Activated CD4-positive, alpha-beta T cell treated with anti-CD3 and anti-CD28 coated beads, Interleukin-2, amount 10 ng/mL, durations not matched to agents 24 days and 14 days (primary cell): ENCODE results near the gene BCO2. TPM values are rescaled to one million over a fixed set of nuclear protein-coding genes. Genes with fewer than 3 reads are reported as not detected.
"Not testable (repeated sequence)": the region's sequence is repeated elsewhere in the genome, so short reads cannot be mapped to it uniquely, and the experiment has no call there.

Experiments used
- DNase-seq: peaks from one replicate; pipeline ENCODE4 v3.0.0; 2022
- H3K27ac Mint-ChIP-seq: one replicate; pipeline ENCODE4 v1.8.0; 2022; ENCODE audit warnings: mild to moderate bottlenecking, mixed read lengths
- H3K27me3 Mint-ChIP-seq: one replicate; pipeline ENCODE4 v1.8.0; 2022; ENCODE audit warnings: mixed read lengths
- H3K36me3 Mint-ChIP-seq: one replicate; pipeline ENCODE4 v1.8.0; 2022; ENCODE audit warnings: low read depth, mild to moderate bottlenecking, mixed read lengths
- H3K4me1 Mint-ChIP-seq: one replicate; pipeline ENCODE4 v1.8.0; 2021; ENCODE audit warnings: mixed read lengths
- H3K4me3 Mint-ChIP-seq: one replicate; pipeline ENCODE4 v1.8.0; 2022; ENCODE audit warnings: mild to moderate bottlenecking, moderate library complexity, mixed read lengths
- H3K9me3 Mint-ChIP-seq: one replicate; pipeline ENCODE4 v1.8.0; 2021; ENCODE audit warnings: mixed read lengths
- intact Hi-C: fragments of 100-400 bp; cut with micrococcal nuclease; formaldehyde crosslinking; loops from one replicate; pipeline ENCODE4 v1.15.1; 2023
- total RNA-seq: library from RNA; stranded (reverse); gene quantifications from 2 replicates; pipeline ENCODE4 v1.2.3, GENCODE V29; 2022

The BCO2 gene
- total RNA-seq, 1 donor from 2014 or later, result 1.1 TPM

- intact Hi-C loops, result no loop called here
- Mint-ChIP-seq H3K4me3 (no peak overlapping the region), H3K9me3 (no peaks in the 10 kb centered on the region), H3K4me1 (peaks cover 7% of the 10 kb centered on the region), H3K27ac (no peak overlapping the region), H3K36me3 (no peaks in the 10 kb centered on the region), H3K27me3 (peaks cover 39% of the 10 kb centered on the region)
- DNase-seq, result no peak
Observed at GRCh38 chr11:112178428-112178827, 3.1 kb downstream of the BCO2 start.

GRCh38 chr11:112178936-112179335 lies 3.6 kb downstream of the BCO2 start:
- Mint-ChIP-seq H3K9me3 (no peaks in the 10 kb centered on the region), H3K4me3 (no peak overlapping the region), H3K27me3 (peaks cover 42% of the 10 kb centered on the region), H3K27ac (no peak overlapping the region), H3K4me1 (peaks cover 7% of the 10 kb centered on the region), H3K36me3 (no peaks in the 10 kb centered on the region)
- intact Hi-C loops, result no loop called here
- DNase-seq, result no peak

- Mint-ChIP-seq H3K9me3 (no peaks in the 10 kb centered on the region), H3K27me3 (peaks cover 41% of the 10 kb centered on the region), H3K27ac (no peak overlapping the region), H3K4me3 (no peak overlapping the region), H3K36me3 (no peaks in the 10 kb centered on the region), H3K4me1 (peaks cover 6% of the 10 kb centered on the region)
- intact Hi-C loops, result no loop called here
- DNase-seq, result no peak
Observed at GRCh38 chr11:112179601-112180000, 4.3 kb downstream of the BCO2 start.

- no peaks in the 10 kb centered on the region for H3K4me1 Mint-ChIP-seq
- no peak for DNase-seq
- intact Hi-C loops, result no loop called here
- H3K27me3 Mint-ChIP-seq, result peaks cover 27% of the 10 kb centered on the region
- H3K27ac Mint-ChIP-seq, result no peak overlapping the region
- H3K36me3 Mint-ChIP-seq, result no peaks in the 10 kb centered on the region
- no peaks in the 10 kb centered on the region for H3K9me3 Mint-ChIP-seq
- H3K4me3 Mint-ChIP-seq, result no peak overlapping the region
Observed at GRCh38 chr11:112182867-112183266, 7.6 kb downstream of the BCO2 start.

DNA sequence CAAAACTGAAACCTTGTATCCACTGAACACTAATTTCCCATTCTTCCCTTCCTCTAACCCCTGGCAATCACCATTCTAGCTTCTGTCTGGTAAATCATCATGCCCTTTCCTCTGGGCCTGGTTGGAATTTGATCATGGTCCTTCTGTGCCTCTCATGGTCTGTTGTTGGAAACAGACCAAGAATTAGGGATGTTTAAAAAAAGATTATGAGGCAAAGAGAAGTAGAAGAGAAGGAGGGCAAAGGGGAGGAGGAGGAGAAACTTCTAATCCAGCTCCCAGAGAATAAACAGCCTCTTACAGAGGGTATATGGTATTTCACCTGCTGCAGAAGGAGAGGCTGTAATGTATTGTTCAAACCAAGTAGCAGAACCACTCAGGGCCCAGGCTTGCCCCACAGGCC lies 10.6 kb downstream of the BCO2 start:
- no peak overlapping the region for H3K4me3 Mint-ChIP-seq
- H3K36me3 Mint-ChIP-seq, result no peaks in the 10 kb centered on the region
- H3K27ac Mint-ChIP-seq, result no peak overlapping the region
- peaks cover 14% of the 10 kb centered on the region for H3K27me3 Mint-ChIP-seq
- H3K4me1 Mint-ChIP-seq, result no peaks in the 10 kb centered on the region
- DNase-seq, result no peak
- H3K9me3 Mint-ChIP-seq, result no peaks in the 10 kb centered on the region
- intact Hi-C loops, result no loop called here

DNA sequence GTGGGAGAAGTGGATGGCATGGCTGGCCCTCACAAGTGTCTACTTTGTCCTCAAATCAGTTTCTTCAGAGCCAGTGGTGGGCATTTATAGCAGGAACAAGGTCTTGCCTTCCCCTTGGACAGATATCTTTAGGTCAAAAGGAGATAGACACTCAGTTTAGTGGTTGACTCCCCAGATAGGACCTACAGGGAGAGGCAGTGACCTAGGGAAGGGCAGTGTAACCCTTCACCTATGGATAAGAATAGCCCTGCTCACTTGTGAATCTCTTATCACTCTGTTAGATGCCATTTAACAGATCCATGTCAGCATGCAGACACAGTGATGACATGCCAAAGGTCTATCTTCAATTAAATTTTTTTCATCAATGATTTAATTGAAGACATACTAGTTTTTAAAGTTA lies 11.0 kb downstream of the BCO2 start:
- H3K4me3 Mint-ChIP-seq, result no peak overlapping the region

GRCh38 chr11:112195113-112195512 lies 19.8 kb downstream of the BCO2 start:
- intact Hi-C loops, H3K27ac Mint-ChIP-seq, H3K36me3 Mint-ChIP-seq, H3K4me3 Mint-ChIP-seq, H3K9me3 Mint-ChIP-seq, H3K4me1 Mint-ChIP-seq: not testable (repeated sequence)
- peak; percentile 18 for DNase-seq
- H3K27me3 Mint-ChIP-seq, result peaks cover 17% of the 10 kb centered on the region

More for the DNA sequence above, 11.0 kb downstream of the BCO2 start:
- DNase-seq, result no peak
- peaks cover 13% of the 10 kb centered on the region for H3K27me3 Mint-ChIP-seq
- H3K9me3 Mint-ChIP-seq, result no peaks in the 10 kb centered on the region
- no peaks in the 10 kb centered on the region for H3K4me1 Mint-ChIP-seq
- intact Hi-C loops, result no loop called here
- no peak overlapping the region for H3K27ac Mint-ChIP-seq
- no peaks in the 10 kb centered on the region for H3K36me3 Mint-ChIP-seq

GRCh38 chr11:112195951-112196351 lies 20.6 kb downstream of the BCO2 start:
- Mint-ChIP-seq H3K27me3 (peaks cover 20% of the 10 kb centered on the region), H3K36me3 (no peaks in the 10 kb centered on the region), H3K9me3 (no peaks in the 10 kb centered on the region), H3K4me1 (no peaks in the 10 kb centered on the region), H3K27ac (no peak overlapping the region), H3K4me3 (no peak overlapping the region)
- intact Hi-C loops, result no loop called here
- DNase-seq, result peak; percentile 28

GRCh38 chr11:112196519-112197087 lies 21.3 kb downstream of the BCO2 start:
- intact Hi-C loops, result no loop called here
- no peaks in the 10 kb centered on the region for H3K4me1 Mint-ChIP-seq
- H3K27ac Mint-ChIP-seq, result no peak overlapping the region
- peaks cover 20% of the 10 kb centered on the region for H3K27me3 Mint-ChIP-seq
- no peaks in the 10 kb centered on the region for H3K36me3 Mint-ChIP-seq
- no peaks in the 10 kb centered on the region for H3K9me3 Mint-ChIP-seq
- DNase-seq, result no peak
- no peak overlapping the region for H3K4me3 Mint-ChIP-seq

DNA sequence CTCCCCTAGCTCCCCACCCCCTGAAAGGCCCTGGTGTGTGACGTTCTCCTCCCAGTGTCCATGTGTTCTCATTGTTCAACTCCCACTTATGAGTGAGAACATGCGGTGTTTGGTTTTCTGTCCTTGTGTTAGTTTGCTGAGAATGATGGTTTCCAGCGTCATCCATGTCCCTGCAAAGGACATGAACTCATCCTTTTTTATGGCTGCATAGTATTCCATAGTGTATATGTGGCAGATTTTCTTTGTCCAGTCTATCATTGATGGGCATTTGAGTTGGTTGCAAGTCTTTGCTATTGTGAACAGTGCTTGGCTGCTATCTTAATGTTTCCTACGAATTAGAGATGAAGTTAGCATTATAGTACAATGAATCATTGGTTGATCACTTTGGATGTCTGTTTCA lies 23.8 kb downstream of the BCO2 start:
- H3K4me1 Mint-ChIP-seq, intact Hi-C loops, DNase-seq, H3K27ac Mint-ChIP-seq, H3K4me3 Mint-ChIP-seq, H3K9me3 Mint-ChIP-seq, H3K36me3 Mint-ChIP-seq: not testable (repeated sequence)
- H3K27me3 Mint-ChIP-seq, result peaks cover 23% of the 10 kb centered on the region

DNA sequence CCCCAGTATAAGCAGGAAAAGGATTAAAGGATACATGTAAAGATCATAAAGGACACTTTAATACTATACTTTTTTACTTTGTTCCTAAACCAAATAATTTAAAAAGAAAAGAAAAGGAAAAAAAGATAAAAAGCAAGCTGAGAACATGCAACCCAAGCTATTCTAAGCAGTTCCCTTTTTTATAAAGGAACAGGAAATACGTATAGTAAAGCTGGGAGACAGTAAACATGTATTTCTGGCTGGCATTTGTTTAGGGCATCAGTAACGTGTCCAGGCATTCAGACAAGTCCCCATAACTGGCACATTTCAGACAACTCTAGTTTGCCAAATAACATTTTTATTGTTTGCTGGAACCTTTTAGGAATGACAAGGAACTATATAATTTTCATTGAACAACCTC lies 24.9 kb downstream of the BCO2 start:
- Mint-ChIP-seq H3K36me3 (no peaks in the 10 kb centered on the region), H3K27me3 (peaks cover 23% of the 10 kb centered on the region), H3K9me3 (no peaks in the 10 kb centered on the region), H3K27ac (no peak overlapping the region), H3K4me1 (no peaks in the 10 kb centered on the region), H3K4me3 (no peak overlapping the region)
- intact Hi-C loops, result no loop called here
- no peak for DNase-seq

GRCh38 chr11:112206071-112206470 lies 30.8 kb downstream of the BCO2 start:
- H3K27ac Mint-ChIP-seq, result no peak overlapping the region
- H3K36me3 Mint-ChIP-seq, result no peaks in the 10 kb centered on the region
- DNase-seq, result no peak
- no peak overlapping the region for H3K4me3 Mint-ChIP-seq
- peaks cover 16% of the 10 kb centered on the region for H3K27me3 Mint-ChIP-seq
- H3K9me3 Mint-ChIP-seq, result no peaks in the 10 kb centered on the region
- intact Hi-C loops, result no loop called here
- H3K4me1 Mint-ChIP-seq, result peaks cover 2% of the 10 kb centered on the region

DNA sequence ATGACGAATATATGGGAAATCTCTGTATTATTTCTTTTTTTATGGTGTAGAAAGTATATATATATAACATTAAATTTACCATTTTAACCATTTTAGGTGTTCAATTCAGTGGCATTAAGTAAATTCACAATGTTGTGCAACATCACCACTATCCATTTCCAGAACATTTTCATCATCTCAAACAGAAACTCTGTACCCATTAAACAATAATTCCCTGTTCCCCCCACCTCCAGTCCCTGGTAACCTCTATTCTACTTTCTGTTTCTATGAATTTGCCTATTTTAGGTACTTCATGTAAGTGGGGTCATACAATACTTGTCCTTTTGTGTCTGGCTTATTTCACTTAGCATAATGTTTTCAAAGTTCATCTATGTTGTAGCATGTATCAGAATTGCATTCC lies 35.6 kb downstream of the BCO2 start:
- Mint-ChIP-seq H3K4me3 (no peak overlapping the region), H3K9me3 (no peaks in the 10 kb centered on the region)
- intact Hi-C loops, result loop anchor here (10.0 kb wide), 2 partner anchors 244 to 904 kb away; no protein-coding TSS in a partner anchor

GRCh38 chr11:112211536-112211935 lies 36.2 kb downstream of the BCO2 start:
- Mint-ChIP-seq H3K4me3 (no peak overlapping the region), H3K4me1 (peaks cover 10% of the 10 kb centered on the region), H3K27me3 (peaks cover 23% of the 10 kb centered on the region), H3K36me3 (no peaks in the 10 kb centered on the region), H3K27ac (no peak overlapping the region), H3K9me3 (no peaks in the 10 kb centered on the region)
- DNase-seq, result no peak
- intact Hi-C loops, result loop anchor here (10.0 kb wide), 2 partner anchors 243 to 903 kb away; no protein-coding TSS in a partner anchor

More for the DNA sequence above, 35.6 kb downstream of the BCO2 start:
- no peak overlapping the region for H3K27ac Mint-ChIP-seq
- H3K36me3 Mint-ChIP-seq, result no peaks in the 10 kb centered on the region
- H3K27me3 Mint-ChIP-seq, result peaks cover 20% of the 10 kb centered on the region
- no peak for DNase-seq
- peaks cover 10% of the 10 kb centered on the region for H3K4me1 Mint-ChIP-seq

DNA sequence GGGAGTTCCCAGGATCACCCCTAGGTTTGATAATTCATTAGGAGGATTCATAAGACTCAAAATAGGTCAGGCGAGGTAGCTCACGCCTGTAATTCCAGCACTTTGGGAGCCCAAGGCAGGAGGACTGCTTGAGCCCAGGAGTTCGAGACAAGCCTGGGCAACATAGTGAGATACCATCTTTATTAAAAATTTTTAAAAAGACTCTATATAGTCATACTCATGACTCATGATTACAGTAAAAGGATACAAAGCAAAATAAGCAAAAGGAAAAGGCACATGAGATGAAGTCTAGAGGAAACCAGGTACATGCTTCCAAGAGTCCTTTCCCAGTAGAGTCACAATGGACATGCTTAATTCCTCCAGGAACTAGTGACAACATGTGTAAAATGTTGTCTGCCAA lies 37.0 kb downstream of the BCO2 start:
- no peak overlapping the region for H3K27ac Mint-ChIP-seq
- DNase-seq, result no peak
- intact Hi-C loops, result loop anchor here (10.0 kb wide), 2 partner anchors 243 to 903 kb away; no protein-coding TSS in a partner anchor
- peaks cover 20% of the 10 kb centered on the region for H3K27me3 Mint-ChIP-seq
- H3K4me1 Mint-ChIP-seq, result peaks cover 10% of the 10 kb centered on the region
- H3K36me3 Mint-ChIP-seq, result no peaks in the 10 kb centered on the region
- no peak overlapping the region for H3K4me3 Mint-ChIP-seq
- H3K9me3 Mint-ChIP-seq, result no peaks in the 10 kb centered on the region
